Omental fat pad (tissue), 4 donors: Measurements from ENCODE around the gene FOXJ1. TPM values are rescaled to one million over a fixed set of nuclear protein-coding genes. Genes with fewer than 3 reads are reported as not detected.

ENCODE experiments used
- ATAC-seq: fragments of 150-250 bp; one replicate; pipeline ENCODE4 v1.9.1; 2016; ENCODE audit warnings: mild to moderate bottlenecking, moderate library complexity; ENCODE audit not compliant: low FRiP score
- DNase-seq: peaks from one replicate; pipeline ENCODE4 v3.0.0-alpha.2; 2019; ENCODE audit warnings: low spot score
- CTCF ChIP-seq, 3 donors: fragments of 450-650 bp; IDR thresholded peaks; one replicate each; pipeline ENCODE4 v1.5.1; 2016 to 2017; ENCODE audit warnings: antibody characterized with exemption in 3 of 3, mild to moderate bottlenecking in 3 of 3, moderate library complexity in 2 of 3
- total RNA-seq, 4 donors: library from RNA; depleted of rRNA; stranded (reverse); fragments of >200 nt; gene quantifications; one replicate each; pipeline ENCODE4 v1.1.0, GENCODE V29; 2016

FOXJ1 gene
- total RNA-seq, 4 donors from 2014 or later: 0.46 TPM; not detected in 3

DNA sequence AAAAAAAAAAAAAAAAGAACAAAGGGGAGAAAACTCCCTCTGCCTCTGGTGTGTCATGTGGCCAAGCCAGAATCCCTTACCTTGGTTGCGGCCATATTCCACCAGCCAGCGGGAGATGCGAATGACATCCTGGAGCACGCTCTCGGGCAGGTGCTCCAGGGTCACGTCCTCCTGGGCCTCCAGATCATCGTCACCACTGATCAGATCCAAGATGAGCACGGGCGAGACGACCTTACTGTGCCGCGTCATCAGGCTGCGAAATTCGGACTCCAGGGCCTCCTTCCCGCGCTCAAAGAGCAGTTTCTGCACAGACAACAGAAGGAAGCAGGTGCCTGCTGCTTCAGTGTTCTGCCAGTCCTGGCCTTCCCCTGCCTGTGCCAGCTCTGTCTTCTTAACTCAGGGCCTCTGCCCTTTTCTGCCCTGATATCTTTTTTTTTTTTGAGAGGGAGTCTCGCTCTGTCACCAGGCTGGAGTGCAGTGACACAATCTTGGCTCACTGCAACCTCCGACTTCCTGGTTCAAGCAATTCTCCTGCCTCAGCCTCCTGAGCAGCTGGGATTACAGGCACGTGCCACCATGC, 43.2 kb downstream of the FOXJ1 start:
- no peak for ATAC-seq
- TF ChIP-seq CTCF (IDR thresholded peaks at IDR 0.05): no peak
- DNase-seq: no peak

GRCh38 chr17:76095943-76096342, 45.1 kb downstream of the FOXJ1 start:
- no peak for TF ChIP-seq CTCF (IDR thresholded peaks at IDR 0.05)
- DNase-seq: no peak
- ATAC-seq: peak; percentile 17

DNA sequence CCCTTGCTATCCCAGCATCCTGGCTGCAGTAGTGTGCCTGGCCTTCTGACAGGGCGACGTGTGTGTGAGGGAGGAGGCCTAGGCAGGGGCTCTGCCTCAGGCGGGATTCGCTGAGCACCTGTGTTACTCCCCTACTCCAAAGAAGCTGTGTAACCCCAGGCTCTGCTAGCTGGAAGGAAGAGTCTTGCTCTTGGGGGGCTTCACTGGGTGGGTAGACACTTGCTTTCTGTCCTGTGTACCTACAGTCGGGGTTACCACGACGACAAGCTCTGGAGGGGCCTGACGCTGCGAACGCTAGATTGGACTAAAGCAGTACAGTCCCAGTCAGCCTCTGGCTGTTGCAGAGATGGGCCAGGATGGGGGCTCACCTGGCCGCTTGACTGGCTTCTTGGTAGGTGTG, 47.0 kb downstream of the FOXJ1 start:
- DNase-seq (no peak), ATAC-seq (no peak)
- TF ChIP-seq CTCF (IDR thresholded peaks at IDR 0.05): no peak

DNA sequence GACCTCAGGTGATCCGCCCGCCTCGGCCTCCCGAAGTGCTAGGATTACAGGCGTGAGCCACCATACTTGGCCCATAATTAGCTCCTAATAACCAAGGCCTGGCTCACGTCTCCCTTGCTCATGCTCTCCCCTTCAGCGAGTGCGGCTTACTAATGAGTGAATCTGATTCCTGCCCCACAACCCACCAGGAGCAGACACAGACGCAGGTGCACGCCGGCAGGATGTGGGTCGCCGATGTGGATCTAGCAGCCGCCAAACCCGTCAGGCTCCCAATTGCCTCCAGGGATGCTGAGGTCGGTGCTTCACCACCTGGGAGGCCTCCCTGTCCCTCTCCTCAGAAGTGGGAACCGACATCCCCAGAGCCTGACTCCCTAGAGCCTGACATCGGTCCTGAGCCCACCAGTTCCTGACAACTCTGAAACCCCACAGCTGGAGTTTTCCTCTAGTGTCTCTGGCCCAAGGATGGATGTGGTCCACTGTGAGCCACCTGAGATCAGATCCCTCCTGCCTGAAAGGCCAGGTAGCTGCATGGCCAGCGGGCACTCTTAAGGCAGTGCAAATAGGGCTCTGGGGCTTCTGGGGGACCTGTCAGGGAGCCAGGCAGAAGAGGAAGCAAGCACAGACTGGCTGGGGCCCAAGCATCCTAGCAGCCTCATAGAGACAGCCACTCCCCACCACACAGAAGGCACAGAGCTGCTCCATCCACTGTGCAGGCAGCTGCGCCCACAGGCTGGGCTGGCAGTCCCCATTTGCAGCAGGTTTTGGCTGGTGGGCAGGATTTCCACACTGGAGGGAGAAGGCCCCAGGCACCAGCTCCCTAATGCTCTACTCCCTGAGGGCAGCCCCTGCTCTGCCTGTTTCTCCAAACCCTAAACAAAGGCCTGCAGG, 48.3 kb downstream of the FOXJ1 start:
- no peak for ATAC-seq
- no peak for TF ChIP-seq CTCF (IDR thresholded peaks at IDR 0.05)
- no peak for DNase-seq

- DNase-seq: no peak
- TF ChIP-seq CTCF (IDR thresholded peaks at IDR 0.05): no peak
- ATAC-seq: no peak
Observed at GRCh38 chr17:76091526-76092286, 49.3 kb downstream of the FOXJ1 start.

- ATAC-seq (no peak), DNase-seq (no peak)
- TF ChIP-seq CTCF (IDR thresholded peaks at IDR 0.05): no peak
Observed at GRCh38 chr17:76090517-76091129, 50.4 kb downstream of the FOXJ1 start.
